HepG2 (cell line): ENCODE measurements around the gene RARS2. TPM values are rescaled to one million over a fixed set of nuclear protein-coding genes. Genes with fewer than 3 reads are reported as not detected.

ENCODE experiments used
- ARNT2 ChIP-seq: sonication (generic); formaldehyde crosslinking; IDR thresholded peaks from 2 replicates; pipeline ENCODE4 v1.8.0; 2022; ENCODE audit warnings: mild to moderate bottlenecking, low read depth, missing genetic modification reagents, moderate library complexity
- E2F1 ChIP-seq: sonication (generic); formaldehyde crosslinking; IDR thresholded peaks from 2 replicates; pipeline ENCODE4 v1.5.0; 2020; ENCODE audit warnings: missing genetic modification reagents
- FOXP1 ChIP-seq, 2 experiments: fragments of 450-650 bp in 1 of 2; IDR thresholded peaks; 2 replicates each; pipeline ENCODE4 v1.6.1; 2017 to 2018; ENCODE audit warnings: antibody characterized with exemption in 1 of 2
- GMEB1 ChIP-seq: sonication (generic); formaldehyde crosslinking; IDR thresholded peaks from 2 replicates; pipeline ENCODE4 v1.5.1; 2020; ENCODE audit warnings: missing genetic modification reagents, mild to moderate bottlenecking, borderline replicate concordance
- HOMEZ ChIP-seq: IDR thresholded peaks from 2 replicates; pipeline ENCODE4 v1.6.1; 2016; ENCODE audit warnings: low read depth
- NR0B2 ChIP-seq: sonication (generic); formaldehyde crosslinking; IDR thresholded peaks from 2 replicates; pipeline ENCODE4 v1.4.0; 2020; ENCODE audit warnings: mild to moderate bottlenecking, missing genetic modification reagents
- PPARG ChIP-seq: conservative IDR thresholded peaks from 2 replicates; pipeline ENCODE4 v1.6.1; 2016; ENCODE audit warnings: missing biosample characterization, missing genetic modification reagents
- TEAD3 ChIP-seq: optimal IDR thresholded peaks from 2 replicates; pipeline ENCODE3; 2016; ENCODE audit warnings: borderline replicate concordance
- ZKSCAN1 ChIP-seq: fragments of 150-350 bp; IDR thresholded peaks from 2 replicates; pipeline ENCODE4 v1.6.1; 2014; ENCODE audit warnings: low read length
- ZNF143 ChIP-seq: sonication (generic); formaldehyde crosslinking; IDR thresholded peaks from 2 replicates; pipeline ENCODE4 v1.4.0; 2020; ENCODE audit warnings: missing genetic modification reagents
- ZNF207 ChIP-seq: fragments of 450-650 bp; IDR thresholded peaks from 2 replicates; pipeline ENCODE4 v1.6.1; 2016; ENCODE audit warnings: antibody characterized with exemption, borderline replicate concordance
- ZNF318 ChIP-seq: sonication (generic); formaldehyde crosslinking; IDR thresholded peaks from 2 replicates; pipeline ENCODE4 v1.4.0; 2020; ENCODE audit warnings: mild to moderate bottlenecking, missing genetic modification reagents
- ZNF333 ChIP-seq: sonication (generic); formaldehyde crosslinking; IDR thresholded peaks from 2 replicates; pipeline ENCODE4 v1.4.0; 2020; ENCODE audit warnings: mild to moderate bottlenecking, missing genetic modification reagents, borderline replicate concordance
- polyA plus RNA-seq, 8 experiments: library from polyadenylated mRNA; depleted of rRNA in 3 of 8; stranded (reverse) in 7 of 8; unstranded in 1 of 8; fragments of >200 nt; fragmentation: Illumina TruSeq in 4 of 8; extraction: Trizol in 4 of 8; gene quantifications; 2 replicates each; pipeline versions ENCODE4 v1.2.1 to v1.2.3, GENCODE V29; 2011 to 2016; ENCODE audit warnings: low read depth in 4 of 8, missing spikeins in 1 of 8, mixed read lengths in 1 of 8; ENCODE audit not compliant: insufficient read depth in 1 of 8
- total RNA-seq, 5 experiments: library from RNA; depleted of rRNA; stranded (reverse); fragments of >200 nt; fragmentation: Illumina TruSeq; extraction: Trizol; gene quantifications; 2 replicates each; pipeline ENCODE4 v1.2.3, GENCODE V29; 2016; ENCODE audit warnings: low read depth in 1 of 5

The RARS2 gene
- total and polyA plus RNA-seq, 2 of the 13 experiments (the other 11 are each of a cell fraction or from before 2014, with no cell fraction given): 23.4 to 80.1 TPM

- peak; percentile 90 for TF ChIP-seq GMEB1 (CRISPR knock-in tag)
- TF ChIP-seq PPARG (CRISPR knock-in tag): no peak
- TF ChIP-seq ZNF318 (CRISPR knock-in tag): no peak
- no peak for TF ChIP-seq ZNF207
- no peak for TF ChIP-seq ZKSCAN1
- TF ChIP-seq TEAD3: peak; percentile 12
- peak; percentile 72 for TF ChIP-seq NR0B2 (CRISPR knock-in tag)
- TF ChIP-seq FOXP1 (IDR thresholded peaks at IDR 0.05): no peak
- peak; percentile 21; the same call in 1 of the 2 replicates for TF ChIP-seq FOXP1 (CRISPR knock-in tag; IDR thresholded peaks at IDR 0.05)
- peak; percentile 94 for TF ChIP-seq ZNF143 (CRISPR knock-in tag)
- TF ChIP-seq ZNF333 (CRISPR knock-in tag): peak; percentile 98
- TF ChIP-seq HOMEZ: no peak
- peak; percentile 87 for TF ChIP-seq ARNT2 (CRISPR knock-in tag)
- peak; percentile 56; the same call in 1 of the 2 replicates for TF ChIP-seq E2F1
Observed at GRCh38 chr6:87472525-87473418, 117.0 kb downstream of the RARS2 start, which contains the start of gene SLC35A1 (continued).
